ENCODE measurements around the gene FUT4.

The FUT4 gene

GRCh38 chr11:94519478-94520084 lies 24.1 kb upstream of the FUT4 start:
- POLR2A ChIA-PET: no interaction called here
- TF ChIP-seq, protein P1, sequence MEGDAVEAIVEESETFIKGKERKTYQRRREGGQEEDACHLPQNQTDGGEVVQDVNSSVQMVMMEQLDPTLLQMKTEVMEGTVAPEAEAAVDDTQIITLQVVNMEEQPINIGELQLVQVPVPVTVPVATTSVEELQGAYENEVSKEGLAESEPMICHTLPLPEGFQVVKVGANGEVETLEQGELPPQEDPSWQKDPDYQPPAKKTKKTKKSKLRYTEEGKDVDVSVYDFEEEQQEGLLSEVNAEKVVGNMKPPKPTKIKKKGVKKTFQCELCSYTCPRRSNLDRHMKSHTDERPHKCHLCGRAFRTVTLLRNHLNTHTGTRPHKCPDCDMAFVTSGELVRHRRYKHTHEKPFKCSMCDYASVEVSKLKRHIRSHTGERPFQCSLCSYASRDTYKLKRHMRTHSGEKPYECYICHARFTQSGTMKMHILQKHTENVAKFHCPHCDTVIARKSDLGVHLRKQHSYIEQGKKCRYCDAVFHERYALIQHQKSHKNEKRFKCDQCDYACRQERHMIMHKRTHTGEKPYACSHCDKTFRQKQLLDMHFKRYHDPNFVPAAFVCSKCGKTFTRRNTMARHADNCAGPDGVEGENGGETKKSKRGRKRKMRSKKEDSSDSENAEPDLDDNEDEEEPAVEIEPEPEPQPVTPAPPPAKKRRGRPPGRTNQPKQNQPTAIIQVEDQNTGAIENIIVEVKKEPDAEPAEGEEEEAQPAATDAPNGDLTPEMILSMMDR (IDR thresholded peaks at IDR 0.05; ENCODE audit: control extremely low read depth, extremely low read depth, low read depth, missing control alignments): peak; percentile 49
- CTCF ChIA-PET: interaction anchor here (0.8 to 3.6 kb wide), 26 partner anchors 9 to 614 kb away, joined by 3 to 14 read pairs (median 4); no protein-coding TSS in a partner anchor
- peak; percentile 34 for DNase-seq (ENCODE audit: extremely low spot score)

GRCh38 chr11:94521684-94522083 lies 22.0 kb upstream of the FUT4 start:
- POLR2A ChIA-PET: no interaction called here
- no peak for DNase-seq (ENCODE audit: extremely low spot score)

DNA sequence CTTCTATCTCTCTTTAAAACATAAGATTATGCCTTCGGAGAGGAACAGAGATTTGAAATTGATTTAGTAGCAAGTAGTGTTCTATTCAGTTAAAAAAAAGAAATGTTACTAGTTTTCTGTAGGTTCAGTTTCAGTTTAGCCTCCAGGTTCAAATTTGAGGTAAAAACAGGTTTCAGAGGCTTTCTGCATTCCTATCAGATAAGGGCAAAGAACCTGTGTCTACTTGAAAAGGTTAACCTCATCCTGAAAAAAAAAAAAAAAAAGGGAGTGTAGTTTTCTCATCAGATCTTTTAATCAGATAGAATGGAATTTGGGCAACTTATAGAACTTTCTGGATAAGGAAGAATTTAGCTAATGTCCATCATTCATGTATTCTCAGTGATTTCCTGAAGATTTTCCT lies 19.4 kb upstream of the FUT4 start:
- ChIA-PET POLR2A (no interaction called here), CTCF (interaction anchor here (0.7 to 1.8 kb wide), 4 partner anchors 71 to 373 kb away, joined by 3 to 4 read pairs (median 4); no protein-coding TSS in a partner anchor)
- TF ChIP-seq, protein P1 (IDR thresholded peaks at IDR 0.05; ENCODE audit: control extremely low read depth, extremely low read depth, low read depth, missing control alignments): no peak
- DNase-seq (ENCODE audit: extremely low spot score): no peak

More at GRCh38 chr11:94521684-94522083, 22.0 kb upstream of the FUT4 start:
- TF ChIP-seq, protein P1 (IDR thresholded peaks at IDR 0.05; ENCODE audit: control extremely low read depth, extremely low read depth, low read depth, missing control alignments): no peak
- CTCF ChIA-PET: interaction anchor here (1.0 to 2.7 kb wide), 12 partner anchors 9 to 623 kb away, joined by 3 to 15 read pairs (median 3); partner anchors contain the start of gene C11orf97

DNA sequence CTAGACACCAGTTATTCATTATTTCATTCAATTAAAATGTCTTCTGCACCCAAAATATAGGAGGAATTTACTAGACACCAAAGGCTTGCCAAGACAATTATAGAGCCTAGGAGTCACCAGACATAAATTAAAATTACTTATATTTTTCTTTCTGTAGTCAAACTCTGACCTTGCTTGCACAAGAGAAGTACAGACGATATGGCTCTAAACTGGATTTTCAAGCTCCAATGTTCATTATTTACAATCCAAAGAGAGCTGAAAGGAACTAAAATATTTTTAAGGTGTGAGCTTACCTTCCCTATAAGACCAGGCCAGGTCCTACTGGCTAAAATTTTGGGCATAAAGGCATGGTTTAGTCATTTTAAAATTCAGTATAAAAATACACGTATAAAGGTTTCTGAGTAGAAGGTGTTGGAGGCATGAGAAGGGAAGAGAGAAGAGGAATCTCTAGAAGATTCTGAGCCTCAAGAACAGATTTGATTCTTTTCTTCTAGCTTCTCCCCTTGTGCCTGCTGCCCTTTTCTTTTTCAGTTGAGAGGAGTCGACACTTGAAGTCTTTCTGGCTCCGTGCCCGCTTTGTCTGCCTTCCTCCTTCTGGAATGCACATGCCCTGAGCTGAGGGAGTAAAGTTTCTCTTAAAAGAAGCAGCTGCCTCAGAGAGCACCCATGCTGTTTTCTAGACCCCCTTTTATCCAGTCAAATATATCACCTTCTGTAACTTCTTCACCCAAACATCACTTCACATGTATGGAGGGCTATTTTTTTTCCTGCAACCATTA lies 18.0 kb upstream of the FUT4 start:
- TF ChIP-seq, protein P1 (IDR thresholded peaks at IDR 0.05; ENCODE audit: control extremely low read depth, extremely low read depth, low read depth, missing control alignments): no peak
- POLR2A ChIA-PET: no interaction called here
- CTCF ChIA-PET: interaction anchor here (0.9 to 2.0 kb wide), 5 partner anchors 7 to 372 kb away, joined by 3 to 5 read pairs (median 4); no protein-coding TSS in a partner anchor
- DNase-seq (ENCODE audit: extremely low spot score): no peak

GRCh38 chr11:94526645-94527438 lies 16.9 kb upstream of the FUT4 start:
- POLR2A ChIA-PET: no interaction called here
- TF ChIP-seq, protein P1 (IDR thresholded peaks at IDR 0.05; ENCODE audit: control extremely low read depth, extremely low read depth, low read depth, missing control alignments): no peak
- no peak for DNase-seq (ENCODE audit: extremely low spot score)
- CTCF ChIA-PET: interaction anchor here (1.1 to 2.0 kb wide), 3 partner anchors 8 to 76 kb away, joined by 3 to 5 read pairs (median 4); no protein-coding TSS in a partner anchor

GRCh38 chr11:94528551-94528950 lies 15.2 kb upstream of the FUT4 start:
- no peak for DNase-seq (ENCODE audit: extremely low spot score)
- ChIA-PET POLR2A (no interaction called here), CTCF (interaction anchor here (0.8 kb wide), 1 partner anchor 26 kb away, joined by 3 read pairs; no protein-coding TSS in a partner anchor)

More at GRCh38 chr11:94528551-94528950, 15.2 kb upstream of the FUT4 start:
- TF ChIP-seq, protein P1 (IDR thresholded peaks at IDR 0.05; ENCODE audit: control extremely low read depth, extremely low read depth, low read depth, missing control alignments): no peak
